ENCODE results near the gene DNAI4.

GRCh38 chr1:66852870-66853269 lies 71.8 kb downstream of the DNAI4 start:
- TF ChIP-seq EZH2 (IDR thresholded peaks at IDR 0.05; ENCODE audit: borderline replicate concordance, low read length): no peak
- TF ChIP-seq CTCF (conservative IDR thresholded peaks at IDR 0.05 in 1 of 2, IDR thresholded peaks at IDR 0.05 in 1 of 2; ENCODE audit: extremely low read depth in 1 of 2, insufficient read depth in 1 of 2, low read depth in 1 of 2, low read length in 2 of 2): no peak

Data from mammary epithelial cell (primary cell).